Astrocyte (in vitro differentiated cells and primary cell): Measurements from ENCODE around the gene EIF3F. TPM values are rescaled to one million over a fixed set of nuclear protein-coding genes. Genes with fewer than 3 reads are reported as not detected.

Source experiments
- DNase-seq: peaks from one replicate; pipeline ENCODE4 v3.0.0-alpha.2; 2010; ENCODE audit warnings: low read depth
- FAIRE-seq: peaks from 2 replicates; lab custom pipeline; 2011; peaks lifted over from hg19 to GRCh38; lab: Jason Lieb, UNC
- H2AFZ ChIP-seq: 2 replicates; pipeline ENCODE4 v1.6.0; 2012; ENCODE audit warnings: low read depth, low read length, inconsistent platforms
- H3K27ac ChIP-seq: 2 replicates; pipeline ENCODE4 v1.5.1; 2011; ENCODE audit warnings: low read depth, low read length, inconsistent platforms
- H3K27me3 ChIP-seq: 2 replicates; pipeline ENCODE4 v1.6.0; 2011; ENCODE audit warnings: low read length, inconsistent platforms; ENCODE audit not compliant: insufficient read depth
- H3K36me3 ChIP-seq: 2 replicates; pipeline ENCODE4 v1.5.1; 2011; ENCODE audit warnings: low read length, inconsistent platforms; ENCODE audit not compliant: insufficient read depth
- H3K4me1 ChIP-seq: 2 replicates; pipeline ENCODE4 v1.5.1; 2011; ENCODE audit warnings: low read length, inconsistent platforms; ENCODE audit not compliant: insufficient read depth
- H3K4me2 ChIP-seq: 2 replicates; pipeline ENCODE4 v1.6.0; 2012; ENCODE audit warnings: low read length, inconsistent platforms
- H3K4me3 ChIP-seq: 2 replicates; pipeline ENCODE4 v1.5.1; 2011; ENCODE audit warnings: low read depth, mild to moderate bottlenecking, low read length, inconsistent platforms; ENCODE audit not compliant: insufficient read depth
- H3K79me2 ChIP-seq: 2 replicates; pipeline ENCODE4 v1.6.0; 2012; ENCODE audit warnings: mild to moderate bottlenecking, low read length, inconsistent platforms; ENCODE audit not compliant: insufficient read depth
- H3K9ac ChIP-seq: 2 replicates; pipeline ENCODE4 v1.6.0; 2012; ENCODE audit warnings: mild to moderate bottlenecking, low read length, inconsistent platforms
- H3K9me3 ChIP-seq: 2 replicates; pipeline ENCODE4 v1.5.1; 2012; ENCODE audit warnings: low read depth, mild to moderate bottlenecking, low read length, inconsistent platforms; ENCODE audit not compliant: insufficient read depth
- H4K20me1 ChIP-seq: 2 replicates; pipeline ENCODE4 v1.6.0; 2012; ENCODE audit warnings: low read length, inconsistent platforms; ENCODE audit not compliant: insufficient read depth
- H3K27ac Mint-ChIP-seq: one replicate; pipeline ENCODE4 v1.8.0; 2021; ENCODE audit warnings: mild to moderate bottlenecking, mixed read lengths; ENCODE audit not compliant: unreplicated experiment
- H3K27me3 Mint-ChIP-seq: one replicate; pipeline ENCODE4 v1.8.0; 2021; ENCODE audit warnings: low read depth, mixed read lengths; ENCODE audit not compliant: unreplicated experiment
- H3K36me3 Mint-ChIP-seq: one replicate; pipeline ENCODE4 v1.8.0; 2021; ENCODE audit warnings: low read depth, mixed read lengths; ENCODE audit not compliant: unreplicated experiment
- H3K4me1 Mint-ChIP-seq: one replicate; pipeline ENCODE4 v1.8.0; 2021; ENCODE audit warnings: low read depth, mixed read lengths; ENCODE audit not compliant: unreplicated experiment
- H3K4me3 Mint-ChIP-seq: one replicate; pipeline ENCODE4 v1.8.0; 2021; ENCODE audit warnings: mild to moderate bottlenecking, moderate library complexity, mixed read lengths; ENCODE audit not compliant: unreplicated experiment
- H3K9me3 Mint-ChIP-seq: one replicate; pipeline ENCODE4 v1.8.0; 2021; ENCODE audit warnings: mild to moderate bottlenecking, mixed read lengths; ENCODE audit not compliant: unreplicated experiment
- CTCF ChIP-seq: IDR thresholded peaks from 2 replicates; pipeline ENCODE4 v1.5.1; 2011; ENCODE audit warnings: low read depth, mild to moderate bottlenecking, inconsistent platforms, low read length, moderate library complexity; ENCODE audit not compliant: insufficient read depth
- EZH2 ChIP-seq: IDR thresholded peaks from 2 replicates; pipeline ENCODE4 v1.6.1; 2012; ENCODE audit warnings: mild to moderate bottlenecking, low read length, inconsistent platforms; ENCODE audit not compliant: insufficient read depth
- total RNA-seq: library from RNA; stranded (reverse); gene quantifications from 2 replicates; pipeline ENCODE4 v1.2.1, GENCODE V29; 2021

Gene EIF3F
- total RNA-seq, 1 donor from 2014 or later, result 260 TPM

- H3K27me3 ChIP-seq, result peaks cover 12% of the 10 kb centered on the region
- H3K4me2 ChIP-seq, result no peak overlapping the region
- H3K9ac ChIP-seq, result no peak overlapping the region
- FAIRE-seq (no peak), DNase-seq (no peak)
- Mint-ChIP-seq H3K4me3 (no peak overlapping the region), H3K27me3 (peaks cover 51% of the 10 kb centered on the region), H3K36me3 (peaks cover 4% of the 10 kb centered on the region), H3K9me3 (peaks cover 5% of the 10 kb centered on the region), H3K27ac (no peak overlapping the region), H3K4me1 (peaks cover 2% of the 10 kb centered on the region)
- H3K4me1 ChIP-seq, result no peaks in the 10 kb centered on the region
- H3K36me3 ChIP-seq, result no peaks in the 10 kb centered on the region
- H3K27ac ChIP-seq, result no peak overlapping the region
- no peak overlapping the region for H2AFZ ChIP-seq
- TF ChIP-seq CTCF (no peak), EZH2 (no peak)
- H3K9me3 ChIP-seq, result no peaks in the 10 kb centered on the region
- no peaks in the 10 kb centered on the region for H3K79me2 ChIP-seq
- H3K4me3 ChIP-seq, result no peak overlapping the region
- H4K20me1 ChIP-seq, result no peaks in the 10 kb centered on the region
Measured at GRCh38 chr11:8038393-8038792, 51.3 kb downstream of the EIF3F start.

GRCh38 chr11:8038811-8039529 lies 51.8 kb downstream of the EIF3F start:
- Histone ChIP-seq H3K9ac (no peak overlapping the region), H3K27ac (no peak overlapping the region), H3K36me3 (no peaks in the 10 kb centered on the region), H3K4me2 (no peak overlapping the region), H3K4me1 (no peaks in the 10 kb centered on the region), H3K4me3 (no peak overlapping the region), H3K27me3 (peaks cover 12% of the 10 kb centered on the region), H2AFZ (no peak overlapping the region), H4K20me1 (no peaks in the 10 kb centered on the region), H3K79me2 (no peaks in the 10 kb centered on the region), H3K9me3 (no peaks in the 10 kb centered on the region)
- Mint-ChIP-seq H3K36me3 (peaks cover 4% of the 10 kb centered on the region), H3K4me3 (no peak overlapping the region), H3K27ac (no peak overlapping the region), H3K27me3 (peaks cover 52% of the 10 kb centered on the region), H3K9me3 (peaks cover 5% of the 10 kb centered on the region), H3K4me1 (no peaks in the 10 kb centered on the region)
- DNase-seq (no peak), FAIRE-seq (no peak)
- TF ChIP-seq CTCF, result no peak
- no peak for TF ChIP-seq EZH2
